GM12878 (cell line): ENCODE measurements around the gene PRSS58. TPM values are rescaled to one million over a fixed set of nuclear protein-coding genes. Genes with fewer than 3 reads are reported as not detected.

Experiments
- ATAC-seq: fragments of 200-7000 bp; cut with Tn5 transposase; 3 replicates; pipeline ENCODE4 v1.9.1; 2020; ENCODE audit warnings: mild to moderate bottlenecking, moderate library complexity
- BruUV-seq: library from RNA; stranded (reverse); fragments of 400-500 nt; replicated peaks from 2 replicates; lab custom pipeline; 2021; lab: Mats Ljungman, UMichigan
- CTCF ChIA-PET: fragments of 300-600 bp; sonication (Branson Sonifier 250); formaldehyde crosslinking; extraction: SDS; loops from one replicate; lab custom pipeline; 2021; ENCODE audit warnings: inconsistent platforms; lab: Yijun Ruan, JAX
- POLR2A ChIA-PET: fragments of 350-600 bp; formaldehyde crosslinking; extraction: SDS; loops from one replicate; lab custom pipeline; 2021; ENCODE audit warnings: inconsistent platforms; lab: Charles Lee
- RAD21 ChIA-PET: fragments of 300-600 bp; sonication (Branson Sonifier 250); formaldehyde crosslinking; loops from one replicate; lab custom pipeline; 2023; ENCODE audit warnings: antibody characterized with exemption; ENCODE audit not compliant: unreplicated experiment; lab: Charles Lee
- SMC1A ChIA-PET: fragments of 300-600 bp; sonication (Branson Sonifier 250); formaldehyde crosslinking; loops from one replicate; lab custom pipeline; 2023; ENCODE audit not compliant: unreplicated experiment, uncharacterized antibody; lab: Charles Lee
- DNase-seq: peaks from one replicate; pipeline ENCODE4 v3.0.0-alpha.2; 2011; ENCODE audit warnings: low read depth, low spot score
- FAIRE-seq: peaks from 3 replicates; lab custom pipeline; 2011; peaks lifted over from hg19 to GRCh38; lab: Jason Lieb, UNC
- H2AFZ ChIP-seq: 2 replicates; pipeline ENCODE4 v1.6.0; 2011; ENCODE audit warnings: low read depth, low read length, control low read depth; ENCODE audit not compliant: control insufficient read depth
- H3K27ac ChIP-seq: 2 replicates; pipeline ENCODE4 v1.5.1; 2011; ENCODE audit warnings: control low read depth; ENCODE audit not compliant: control insufficient read depth, insufficient read depth
- H3K27me3 ChIP-seq, 2 experiments: replicated peaks in 1 of 2; 2 replicates each; pipeline versions ENCODE4 v1.6.0 to v1.6.1; 2011; ENCODE audit warnings: low read length in 1 of 2; ENCODE audit not compliant: control insufficient read depth in 2 of 2, insufficient read depth in 2 of 2
- H3K36me3 ChIP-seq, 2 experiments: 2 replicates each; pipeline ENCODE4 v1.5.1; 2011; ENCODE audit warnings: low read length in 1 of 2; ENCODE audit not compliant: control insufficient read depth in 2 of 2, insufficient read depth in 2 of 2
- H3K4me1 ChIP-seq: 2 replicates; pipeline ENCODE4 v1.6.1; 2011; ENCODE audit warnings: mild to moderate bottlenecking, low read length, moderate library complexity, mixed read lengths; ENCODE audit not compliant: control insufficient read depth, insufficient read depth
- H3K4me2 ChIP-seq: 2 replicates; pipeline ENCODE4 v1.6.0; 2011; ENCODE audit warnings: control low read depth; ENCODE audit not compliant: control insufficient read depth, insufficient read depth
- H3K4me3 ChIP-seq: fragments of 200-600 bp; sonication (generic); 2 replicates; pipeline ENCODE4 v1.5.1; 2016
- H3K79me2 ChIP-seq: 2 replicates; pipeline ENCODE4 v1.6.0; 2011; ENCODE audit warnings: low read length; ENCODE audit not compliant: control insufficient read depth, insufficient read depth
- H3K9ac ChIP-seq: 2 replicates; pipeline ENCODE4 v1.8.0; 2011; ENCODE audit warnings: low read length, control low read depth, mixed read lengths; ENCODE audit not compliant: control insufficient read depth, insufficient read depth
- H3K9me3 ChIP-seq: replicated peaks from 3 replicates; pipeline ENCODE4 v1.5.1; 2011; ENCODE audit warnings: mild to moderate bottlenecking, low read length; ENCODE audit not compliant: control insufficient read depth, insufficient read depth
- H4K20me1 ChIP-seq: 2 replicates; pipeline ENCODE4 v1.6.0; 2011; ENCODE audit not compliant: control insufficient read depth, insufficient read depth
- ATF2 ChIP-seq: IDR thresholded peaks from 2 replicates; pipeline ENCODE4 v1.6.1; 2012; ENCODE audit warnings: low read length, inconsistent platforms
- BHLHE40 ChIP-seq, 2 experiments: fragments of 450-650 bp in 1 of 2; IDR thresholded peaks; 2 replicates each; pipeline ENCODE4 v1.6.1; 2011 to 2017; ENCODE audit warnings: low read depth in 2 of 2, borderline replicate concordance in 1 of 2, improper control_type of control experiment in 1 of 2, low read length in 1 of 2, mild to moderate bottlenecking in 1 of 2
- FOXK2 ChIP-seq: fragments of 450-650 bp; IDR thresholded peaks from 2 replicates; pipeline ENCODE4 v1.6.1; 2017; ENCODE audit warnings: mild to moderate bottlenecking, moderate library complexity
- MYC ChIP-seq: IDR thresholded peaks from 2 replicates; pipeline ENCODE4 v1.6.1; 2011; ENCODE audit warnings: mild to moderate bottlenecking, low read length, moderate library complexity, inconsistent platforms; ENCODE audit not compliant: insufficient read depth, insufficient replicate concordance, insufficient read length, severe bottlenecking
- NFXL1 ChIP-seq: fragments of 450-650 bp; IDR thresholded peaks from 2 replicates; pipeline ENCODE4 v1.6.1; 2017; ENCODE audit warnings: antibody characterized with exemption, mild to moderate bottlenecking, borderline replicate concordance
- NR2F1 ChIP-seq: fragments of 450-650 bp; conservative IDR thresholded peaks from 2 replicates; pipeline ENCODE4 v1.6.1; 2017; ENCODE audit warnings: mild to moderate bottlenecking
- PKNOX1 ChIP-seq: fragments of 450-650 bp; IDR thresholded peaks from 2 replicates; pipeline ENCODE4 v1.6.1; 2016; ENCODE audit warnings: mild to moderate bottlenecking
- POLR2A ChIP-seq: IDR thresholded peaks from 2 replicates; pipeline ENCODE4 v1.6.1; 2011; ENCODE audit warnings: low read depth, mild to moderate bottlenecking, low read length
- RELB ChIP-seq: fragments of 450-650 bp; IDR thresholded peaks from 2 replicates; pipeline ENCODE4 v1.6.1; 2017; ENCODE audit warnings: low read depth, mild to moderate bottlenecking, moderate library complexity
- SIX5 ChIP-seq: IDR thresholded peaks from 2 replicates; pipeline ENCODE4 v1.6.1; 2011; ENCODE audit warnings: mild to moderate bottlenecking, low read depth, low read length, moderate library complexity; ENCODE audit not compliant: severe bottlenecking
- SMC3 ChIP-seq: IDR thresholded peaks from 2 replicates; pipeline ENCODE4 v1.6.1; 2011; ENCODE audit warnings: low read length, improper control_type of control experiment, borderline replicate concordance
- STAT1 ChIP-seq: fragments of 450-650 bp; conservative IDR thresholded peaks from 2 replicates; pipeline ENCODE4 v1.6.1; 2014; ENCODE audit warnings: antibody characterized with exemption, mild to moderate bottlenecking
- USF2 ChIP-seq: IDR thresholded peaks from 2 replicates; pipeline ENCODE4 v1.6.1; 2011; ENCODE audit warnings: low read depth, low read length, improper control_type of control experiment, borderline replicate concordance
- YY1 ChIP-seq: IDR thresholded peaks from 2 replicates; pipeline ENCODE4 v1.6.1; 2011; ENCODE audit warnings: low read depth, mild to moderate bottlenecking, low read length
- ZNF207 ChIP-seq: fragments of 450-650 bp; IDR thresholded peaks from 2 replicates; pipeline ENCODE4 v1.6.1; 2014; ENCODE audit warnings: antibody characterized with exemption, mild to moderate bottlenecking, borderline replicate concordance
- ZSCAN29 ChIP-seq: fragments of 450-650 bp; IDR thresholded peaks from 2 replicates; pipeline ENCODE4 v1.6.1; 2017; ENCODE audit warnings: mild to moderate bottlenecking, moderate library complexity
- WGBS: methylation state at CpG from one replicate; pipeline ENCODE4 v1.1.6; 2016; ENCODE audit warnings: low lambda C conversion rate; ENCODE audit not compliant: insufficient replicate concordance, insufficient coverage; ENCODE audit errors: missing lambda C conversion rate; 5-methylcytosine and 5-hydroxymethylcytosine counted together
- in situ Hi-C: fragments of 300-500 bp; cut with MboI; formaldehyde crosslinking; loops from 9 replicates; pipeline ENCODE4 v1.14.3; 2018; ENCODE audit warnings: mixed read lengths
- intact Hi-C: fragments of 100-400 bp; cut with micrococcal nuclease; formaldehyde crosslinking; loops from one replicate; pipeline ENCODE4 v1.14.2; 2022; ENCODE audit not compliant: unreplicated experiment
- polyA plus RNA-seq, 11 experiments: library from polyadenylated mRNA; depleted of rRNA in 4 of 11; unstranded in 6 of 11; stranded (reverse) in 5 of 11; fragments of >200 nt; fragmentation: Nextera tagmentation in 4 of 11; fragmentation: Illumina TruSeq in 1 of 11; extraction: Ambion mirVana in 4 of 11; extraction: Trizol in 1 of 11; gene quantifications; 1 replicate in 1 of 11; 2 replicates in 10 of 11; pipeline versions ENCODE4 v1.2.1 to v1.2.3, GENCODE V29; 2011 to 2016; ENCODE audit warnings: inconsistent platforms in 2 of 11, missing spikeins in 2 of 11, low read depth in 1 of 11
- total RNA-seq, 4 experiments: library from RNA; depleted of rRNA in 3 of 4; stranded (reverse); fragments of >200 nt in 3 of 4; fragmentation: Illumina TruSeq in 1 of 4; extraction: Trizol in 1 of 4; gene quantifications; 2 replicates each; pipeline versions ENCODE4 v1.2.1 to v1.2.3, GENCODE V29; 2013 to 2021

Gene PRSS58
- total and polyA plus RNA-seq, 10 of the 15 experiments (the other 5 are each of a cell fraction or from before 2014, with no cell fraction given), result not detected

- no peak overlapping the region for H2AFZ ChIP-seq
- TF ChIP-seq POLR2A (no peak), NR2F1 (no peak), FOXK2 (no peak), ATF2 (no peak), BHLHE40 (IDR thresholded peaks at IDR 0.05; ENCODE audit: borderline replicate concordance in 1 of 2, low read depth in 2 of 2, low read length in 1 of 2) (no peak), NFXL1 (no peak), YY1 (no peak), USF2 (no peak), STAT1 (no peak), PKNOX1 (no peak), MYC (no peak), SIX5 (no peak), ZSCAN29 (no peak), ZNF207 (no peak), SMC3 (no peak), RELB (no peak)
These were observed 5.9 kb upstream of the PRSS58 start for GRCh38 chr7:142263598-142264380.

More at GRCh38 chr7:142263598-142264380, 5.9 kb upstream of the PRSS58 start:
- ATAC-seq (no peak), DNase-seq (no peak), FAIRE-seq (no peak)
- Histone ChIP-seq H3K4me1 (no peaks in the 10 kb centered on the region), H3K36me3 (no peaks in the 10 kb centered on the region), H3K4me3 (no peak overlapping the region), H3K4me2 (no peak overlapping the region), H3K79me2 (no peaks in the 10 kb centered on the region), H3K27me3 (0 out of 4 replicates have a peak, but pooled peaks cover 0 to 2% of the 10 kb centered on the region in 2 experiments), H3K9me3 (no peaks in the 10 kb centered on the region), H4K20me1 (no peaks in the 10 kb centered on the region), H3K27ac (no peak overlapping the region), H3K9ac (no peak overlapping the region)
- in situ Hi-C loops (no loop called here), intact Hi-C loops (no loop called here)
- no TSS peak for BruUV-seq
- RAD21 ChIA-PET, result no interaction called here
- 47% methylated on average over 8 of the region's 8 CpGs for WGBS
- SMC1A ChIA-PET, result interaction anchor here (1.1 kb wide), 1 partner anchor 13 kb away, joined by 3 read pairs; no protein-coding TSS in a partner anchor
- CTCF ChIA-PET, result no interaction called here
- POLR2A ChIA-PET, result no interaction called here
